Measurements from ENCODE around the gene INPP5A.

DNA sequence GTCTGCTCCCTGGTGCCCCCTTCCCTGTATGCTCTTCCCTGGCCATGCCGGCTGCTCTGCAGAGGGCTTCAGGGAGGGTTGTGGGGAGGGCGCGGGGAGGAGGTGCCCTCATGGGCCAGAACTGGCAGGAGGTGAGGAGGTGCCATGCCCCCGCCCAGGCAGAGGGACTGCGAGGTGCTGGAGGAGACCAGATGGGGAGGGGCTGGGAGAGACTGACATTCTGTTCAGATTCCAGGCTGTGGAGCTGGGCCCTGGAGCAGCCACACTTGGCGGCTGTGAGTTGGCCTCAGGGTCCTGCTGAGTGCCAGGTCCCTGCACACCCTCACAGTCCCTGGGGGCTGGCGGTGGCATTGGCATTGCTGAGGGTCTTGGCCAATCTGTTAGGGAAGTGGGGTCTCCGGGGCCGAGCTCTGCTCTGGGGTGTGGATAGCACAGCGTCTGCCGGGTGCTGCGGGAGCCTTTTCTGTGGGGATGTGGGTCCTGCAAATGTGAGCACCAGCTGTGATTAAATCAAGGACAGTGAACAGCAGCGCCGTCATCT lies 25.4 kb downstream of the INPP5A start:
- TF ChIP-seq, protein P1, sequence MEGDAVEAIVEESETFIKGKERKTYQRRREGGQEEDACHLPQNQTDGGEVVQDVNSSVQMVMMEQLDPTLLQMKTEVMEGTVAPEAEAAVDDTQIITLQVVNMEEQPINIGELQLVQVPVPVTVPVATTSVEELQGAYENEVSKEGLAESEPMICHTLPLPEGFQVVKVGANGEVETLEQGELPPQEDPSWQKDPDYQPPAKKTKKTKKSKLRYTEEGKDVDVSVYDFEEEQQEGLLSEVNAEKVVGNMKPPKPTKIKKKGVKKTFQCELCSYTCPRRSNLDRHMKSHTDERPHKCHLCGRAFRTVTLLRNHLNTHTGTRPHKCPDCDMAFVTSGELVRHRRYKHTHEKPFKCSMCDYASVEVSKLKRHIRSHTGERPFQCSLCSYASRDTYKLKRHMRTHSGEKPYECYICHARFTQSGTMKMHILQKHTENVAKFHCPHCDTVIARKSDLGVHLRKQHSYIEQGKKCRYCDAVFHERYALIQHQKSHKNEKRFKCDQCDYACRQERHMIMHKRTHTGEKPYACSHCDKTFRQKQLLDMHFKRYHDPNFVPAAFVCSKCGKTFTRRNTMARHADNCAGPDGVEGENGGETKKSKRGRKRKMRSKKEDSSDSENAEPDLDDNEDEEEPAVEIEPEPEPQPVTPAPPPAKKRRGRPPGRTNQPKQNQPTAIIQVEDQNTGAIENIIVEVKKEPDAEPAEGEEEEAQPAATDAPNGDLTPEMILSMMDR (conservative IDR thresholded peaks at IDR 0.05; ENCODE audit: low read length) = no peak
- TF ChIP-seq EZH2phosphoT487 (IDR thresholded peaks at IDR 0.05; ENCODE audit: borderline replicate concordance) = no peak

Measured in Loucy (cell line).